NB4 (cell line): ENCODE results near the gene TNS4.

Experiments
- DNase-seq: peaks from one replicate; pipeline ENCODE4 v3.0.0; 2010; ENCODE audit warnings: low read depth
- H3K4me3 ChIP-seq: one replicate; pipeline ENCODE4 v1.5.1; 2011; ENCODE audit warnings: mild to moderate bottlenecking, low read depth, low read length, moderate library complexity
- CTCF ChIP-seq: IDR thresholded peaks from one replicate; pipeline ENCODE4 v1.5.1; 2012; ENCODE audit warnings: low read depth, low read length
- MYC ChIP-seq: IDR thresholded peaks from 2 replicates; pipeline ENCODE4 v1.6.1; 2011; ENCODE audit warnings: low read depth, low read length
- POLR2A ChIP-seq: IDR thresholded peaks from 2 replicates; pipeline ENCODE4 v1.6.1; 2011; ENCODE audit warnings: mild to moderate bottlenecking; ENCODE audit not compliant: insufficient read length; ENCODE audit errors: extremely low read depth
- TF ChIP-seq, protein P1 (sequence below): IDR thresholded peaks from 2 replicates; pipeline ENCODE4 v1.6.1; 2011; ENCODE audit warnings: low read depth, low read length

The TNS4 gene

GRCh38 chr17:40518401-40519088 lies 17.1 kb upstream of the TNS4 start:
- no peak for DNase-seq
- TF ChIP-seq, protein P1, sequence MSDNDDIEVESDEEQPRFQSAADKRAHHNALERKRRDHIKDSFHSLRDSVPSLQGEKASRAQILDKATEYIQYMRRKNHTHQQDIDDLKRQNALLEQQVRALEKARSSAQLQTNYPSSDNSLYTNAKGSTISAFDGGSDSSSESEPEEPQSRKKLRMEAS = no peak
- TF ChIP-seq POLR2A (no peak), CTCF (no peak), MYC (no peak)
- H3K4me3 ChIP-seq = peak overlapping the region; percentile 9

DNA sequence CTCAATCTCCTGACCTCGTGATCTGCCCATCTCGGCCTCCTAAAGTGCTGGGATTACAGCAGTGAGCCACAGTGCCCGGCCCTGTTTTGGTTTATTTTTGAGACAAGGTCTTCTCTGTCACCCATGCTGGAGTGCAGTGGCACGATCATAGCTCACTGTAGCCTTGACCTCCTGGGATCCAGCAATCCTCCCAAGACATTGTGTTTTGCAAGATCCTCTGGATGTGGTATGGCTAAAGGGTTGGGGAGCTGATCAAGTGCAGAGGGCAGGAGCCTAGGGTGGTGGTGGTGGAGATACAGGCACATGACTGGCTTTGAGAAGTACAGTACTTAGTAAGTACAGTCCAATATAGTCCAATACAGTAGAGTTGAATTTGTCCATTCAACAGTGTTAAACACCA lies 16.6 kb upstream of the TNS4 start:
- peak overlapping the region; percentile 9 for H3K4me3 ChIP-seq
- no peak for TF ChIP-seq POLR2A
- TF ChIP-seq, protein P1 = no peak
- no peak for TF ChIP-seq MYC
- TF ChIP-seq CTCF = no peak
- DNase-seq = peak; percentile 67

- peak overlapping the region; percentile 39 for H3K4me3 ChIP-seq
- peak; percentile 46 for DNase-seq
- no peak for TF ChIP-seq MYC
- TF ChIP-seq, protein P1 = 0 out of 2 replicates have a peak, but pooled peaks have one; percentile 15
Observed at GRCh38 chr17:40517286-40517662, 15.9 kb upstream of the TNS4 start.

DNA sequence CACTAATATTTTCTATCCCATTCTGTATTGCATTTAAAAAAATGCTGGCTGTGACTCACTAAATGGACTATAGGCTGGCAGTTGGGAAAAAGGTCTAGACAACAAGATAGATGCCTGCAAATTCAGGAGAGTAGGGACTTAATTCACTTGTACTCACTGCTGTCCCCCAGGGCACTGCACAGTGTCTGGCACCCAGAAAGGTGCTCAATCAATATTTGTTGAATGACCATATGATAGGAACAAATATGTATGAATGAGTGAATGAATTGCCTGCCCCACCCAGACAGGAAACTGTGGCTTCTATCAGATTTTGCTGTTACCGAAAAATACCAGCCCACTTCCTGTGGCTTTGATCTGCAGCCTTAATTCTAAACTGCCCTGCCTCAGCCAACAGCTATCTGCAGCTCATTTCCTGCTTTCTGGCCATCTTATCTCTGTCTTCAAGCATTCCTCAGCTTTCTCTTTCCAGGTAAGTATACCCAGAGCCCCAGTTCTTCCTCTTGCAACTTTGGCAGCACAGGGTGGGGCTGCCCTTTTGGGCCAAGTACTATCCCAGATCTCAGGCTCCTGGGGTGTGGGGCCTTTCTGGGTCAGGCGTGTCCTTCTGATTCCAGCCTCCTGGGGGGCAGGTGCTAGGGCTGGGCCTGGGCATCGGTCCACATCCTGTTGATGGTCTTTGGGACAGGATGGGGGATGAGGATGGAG lies 15.3 kb upstream of the TNS4 start:
- DNase-seq = peak; percentile 91

DNA sequence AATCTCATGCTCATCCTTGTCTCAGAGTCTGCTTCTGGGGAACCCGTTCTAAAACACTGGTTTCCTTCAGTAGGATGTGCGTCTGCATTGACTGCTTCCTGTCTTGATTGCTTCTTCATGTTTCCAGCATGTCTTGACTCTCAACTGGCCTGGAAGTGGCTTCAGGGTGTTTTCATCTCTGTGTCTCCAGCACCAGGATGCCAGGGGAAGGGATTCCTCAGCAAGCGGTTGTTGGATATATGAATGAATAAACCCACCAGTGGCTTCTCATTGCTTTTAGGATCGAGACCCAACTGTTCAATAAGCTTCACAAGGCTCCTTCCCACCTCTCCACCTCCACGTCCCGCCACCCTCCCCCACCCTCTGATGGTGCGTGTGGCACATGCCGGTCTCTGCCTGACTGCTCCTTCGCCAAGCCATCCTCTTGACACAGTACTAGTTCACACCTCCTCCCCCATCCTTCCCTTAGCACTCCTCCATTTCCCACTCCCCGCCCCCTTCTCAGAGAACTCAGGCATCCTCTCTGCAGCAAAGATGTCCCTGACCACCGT lies 14.1 kb upstream of the TNS4 start:
- no peak for TF ChIP-seq POLR2A
- TF ChIP-seq, protein P1 = no peak
- no peak for TF ChIP-seq CTCF
- TF ChIP-seq MYC = no peak
- DNase-seq = peak; percentile 40
- H3K4me3 ChIP-seq = no peak overlapping the region

More for the DNA sequence above, 15.3 kb upstream of the TNS4 start:
- H3K4me3 ChIP-seq = peak overlapping the region; percentile 39
- TF ChIP-seq POLR2A (peak; percentile 28), MYC (no peak)
- TF ChIP-seq, protein P1 = peak; percentile 32

- no peak overlapping the region for H3K4me3 ChIP-seq
- TF ChIP-seq MYC (no peak), CTCF (no peak), POLR2A (no peak)
- TF ChIP-seq, protein P1 = no peak
- no peak for DNase-seq
Observed at GRCh38 chr17:40515011-40515410, 13.6 kb upstream of the TNS4 start.
